ENCODE results near the gene KRT10.

- TF ChIP-seq EZH2 (IDR thresholded peaks at IDR 0.05; ENCODE audit: low read depth) (no peak), CTCF (conservative IDR thresholded peaks at IDR 0.05) (no peak)
These were observed 7.8 kb upstream of the KRT10 start for GRCh38 chr17:40830085-40830776.

Data from PC-9 (cell line).